ENCODE data around the gene U2AF2.
A peak's percentile ranks its signal among the peaks of the same experiment; 100 is the strongest.

Gene U2AF2

DNA sequence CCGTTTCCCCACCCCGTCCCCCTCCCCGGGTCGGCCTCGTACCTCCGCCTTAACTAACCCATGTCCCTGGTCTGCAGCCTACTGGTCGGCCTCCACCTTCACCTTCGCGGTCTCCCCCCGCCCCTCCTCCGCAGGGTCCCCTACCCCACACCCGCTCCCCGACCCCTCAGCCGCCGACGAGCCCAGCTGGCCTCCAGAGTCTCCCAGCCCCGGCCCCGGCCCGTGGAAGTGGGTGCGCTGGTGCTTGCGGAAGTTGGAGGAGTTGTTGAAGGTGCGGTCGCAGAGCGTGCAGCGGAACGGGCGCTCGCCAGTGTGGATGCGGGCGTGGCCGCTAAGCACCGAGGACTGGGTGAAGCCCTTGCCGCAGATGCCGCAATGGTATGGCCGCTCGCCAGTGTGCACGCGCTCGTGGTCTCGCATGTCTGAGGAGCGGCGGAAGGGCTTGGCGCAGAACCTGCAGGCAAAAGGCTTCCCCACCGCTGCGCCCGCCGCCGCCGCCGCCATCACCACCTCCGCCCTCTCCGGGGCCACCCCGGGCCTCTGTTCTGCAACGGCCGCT lies 33.1 kb upstream of the U2AF2 start:
- no peak for DNase-seq (ENCODE audit: low read depth, low spot score)

GRCh38 chr19:55622242-55622969 lies 32.4 kb upstream of the U2AF2 start:
- no peak for DNase-seq (ENCODE audit: low read depth, low spot score)

GRCh38 chr19:55623130-55623529 lies 31.7 kb upstream of the U2AF2 start:
- DNase-seq (ENCODE audit: low read depth, low spot score), result no peak

GRCh38 chr19:55623561-55623960 lies 31.3 kb upstream of the U2AF2 start:
- no peak for DNase-seq (ENCODE audit: low read depth, low spot score)

- peak; percentile 83 for DNase-seq (ENCODE audit: low read depth, low spot score)
These were observed 30.5 kb upstream of the U2AF2 start, which contains the start of gene ZNF784 for GRCh38 chr19:55624109-55625003. Gene ZNF784 (minus strand): TSS chr19:55624566. CDS start chr19:55624561, 5 bp downstream.

GRCh38 chr19:55625004-55625326 lies 29.9 kb upstream of the U2AF2 start:
- no peak for DNase-seq (ENCODE audit: low read depth, low spot score)

- no peak for DNase-seq (ENCODE audit: low read depth, low spot score)
These were observed 28.5 kb upstream of the U2AF2 start for GRCh38 chr19:55626350-55626749.

- peak; percentile 84 for DNase-seq (ENCODE audit: low read depth, low spot score)
These were observed 22.4 kb upstream of the U2AF2 start for GRCh38 chr19:55632463-55632834.

- DNase-seq (ENCODE audit: low read depth, low spot score), result no peak
These were observed 21.0 kb upstream of the U2AF2 start for GRCh38 chr19:55633861-55634260.

DNA sequence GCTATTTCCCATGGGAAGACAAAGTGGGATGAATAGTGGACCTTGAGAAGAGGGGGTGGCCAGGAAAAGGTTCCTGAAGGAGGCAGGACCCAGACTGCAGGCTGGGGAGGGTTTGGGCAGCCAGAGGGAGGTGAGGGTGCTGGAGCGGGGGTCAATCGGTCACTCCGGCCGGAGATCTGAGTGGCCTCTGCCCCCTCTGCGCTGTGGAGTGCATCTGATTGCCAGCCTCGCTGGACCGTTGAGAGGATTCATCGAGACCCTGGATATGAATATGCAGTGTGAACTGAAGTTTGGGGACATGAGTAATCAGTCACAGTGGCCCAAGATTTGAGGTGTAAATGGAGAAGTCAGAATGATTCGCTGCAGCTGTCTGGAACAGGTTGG lies 19.5 kb upstream of the U2AF2 start:
- no peak for DNase-seq (ENCODE audit: low read depth, low spot score)

DNA sequence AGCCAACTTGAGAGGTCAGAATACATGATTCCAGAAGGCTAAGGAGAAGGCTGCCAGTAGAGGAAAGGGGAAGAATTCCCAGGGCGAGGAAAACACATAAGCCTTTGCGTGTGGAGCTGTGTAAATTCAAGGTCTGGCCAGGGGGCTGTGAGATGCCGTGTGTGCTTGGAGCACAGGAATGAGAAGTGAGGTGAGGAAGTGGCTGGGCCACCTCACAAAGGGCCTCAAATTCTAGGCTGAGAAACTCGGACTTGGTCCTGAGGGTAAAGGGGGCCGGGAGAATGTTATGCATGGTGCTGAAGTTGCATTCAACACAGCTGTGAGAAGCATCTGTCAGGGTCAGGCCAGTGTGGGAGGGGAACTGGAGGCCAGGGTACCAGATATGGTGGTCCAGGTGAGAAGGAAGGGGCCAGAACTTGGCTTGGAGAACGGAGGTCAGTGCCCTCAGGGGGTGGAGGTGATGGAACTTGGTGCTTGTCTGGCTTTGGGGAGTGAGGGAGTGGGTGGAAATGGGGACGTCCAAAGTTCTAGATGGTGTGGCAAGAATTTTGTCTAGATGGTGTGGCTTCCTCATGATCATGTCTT lies 18.9 kb upstream of the U2AF2 start:
- DNase-seq (ENCODE audit: low read depth, low spot score), result no peak

DNA sequence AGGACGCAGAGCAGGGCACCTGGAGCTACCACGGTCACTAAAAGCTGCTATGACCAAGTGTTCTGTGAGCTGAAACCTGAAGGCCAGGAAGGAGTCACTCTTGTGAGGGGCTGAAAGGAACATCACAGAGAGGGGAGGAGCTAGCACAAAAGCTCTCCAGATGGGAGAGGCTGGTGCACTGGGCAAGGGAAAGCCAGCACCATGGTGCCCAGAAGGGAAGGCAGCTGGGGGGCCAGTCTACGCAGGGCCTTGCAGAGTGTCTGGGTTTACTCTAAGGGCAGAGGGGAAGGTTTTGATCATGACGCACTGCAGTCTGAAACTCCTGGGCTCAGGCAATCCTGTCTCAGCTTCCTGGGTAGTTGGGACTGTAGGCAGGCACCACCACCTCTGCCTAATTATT lies 18.1 kb upstream of the U2AF2 start:
- DNase-seq (ENCODE audit: low read depth, low spot score), result no peak

GRCh38 chr19:55637534-55637933 lies 17.3 kb upstream of the U2AF2 start:
- no peak for DNase-seq (ENCODE audit: low read depth, low spot score)

DNA sequence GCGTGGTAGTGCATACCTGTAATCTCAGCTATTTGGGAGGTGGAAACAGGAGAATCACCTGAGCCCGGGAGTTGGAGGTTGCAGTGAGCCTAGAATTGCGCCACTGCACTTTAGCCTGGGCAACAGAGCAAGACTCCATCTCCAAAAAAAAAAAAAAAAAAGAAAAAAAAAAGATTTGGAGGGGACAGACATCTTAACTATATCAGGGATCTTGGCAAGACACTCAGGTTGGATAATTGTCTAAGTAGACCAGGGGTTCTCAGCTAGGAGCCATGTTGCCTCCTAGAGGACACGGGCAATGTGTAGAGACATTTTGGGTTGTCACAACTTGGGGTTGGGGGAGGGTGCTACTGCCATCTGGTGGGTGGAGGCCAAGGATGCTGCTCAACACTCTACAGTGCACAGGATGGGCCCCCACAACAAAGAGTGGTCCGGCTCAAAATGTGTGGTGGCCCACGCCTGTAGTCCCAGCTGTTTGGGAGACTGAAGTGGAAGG lies 15.9 kb upstream of the U2AF2 start:
- no peak for DNase-seq (ENCODE audit: low read depth, low spot score)

DNA sequence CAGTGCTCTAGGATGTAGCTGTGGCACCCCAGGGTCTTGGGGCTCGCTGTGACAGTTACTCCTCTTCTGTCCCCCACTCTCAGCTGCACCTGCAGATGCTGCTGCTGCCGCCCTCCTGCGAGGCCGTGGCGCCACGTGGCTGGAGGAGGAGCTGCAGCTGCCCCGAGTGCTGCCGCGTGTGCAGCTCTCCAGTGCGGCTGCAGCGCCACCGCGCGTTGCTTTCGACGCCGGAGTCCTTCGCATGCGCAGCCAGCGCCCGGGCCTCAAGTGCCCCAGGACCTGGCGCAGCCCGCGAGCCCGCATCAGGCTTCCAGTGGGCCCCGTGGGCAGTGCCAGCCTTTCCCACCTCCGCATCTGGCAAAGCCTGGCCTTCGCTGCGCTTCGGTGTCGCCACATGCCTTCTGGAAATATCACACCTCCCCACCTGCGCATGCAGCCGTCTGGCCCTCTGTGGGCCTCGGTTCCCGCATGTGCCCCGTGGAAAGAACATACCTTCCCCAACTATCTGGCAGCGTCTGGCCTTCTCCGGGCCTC lies 14.7 kb upstream of the U2AF2 start:
- DNase-seq (ENCODE audit: low read depth, low spot score), result no peak

DNA sequence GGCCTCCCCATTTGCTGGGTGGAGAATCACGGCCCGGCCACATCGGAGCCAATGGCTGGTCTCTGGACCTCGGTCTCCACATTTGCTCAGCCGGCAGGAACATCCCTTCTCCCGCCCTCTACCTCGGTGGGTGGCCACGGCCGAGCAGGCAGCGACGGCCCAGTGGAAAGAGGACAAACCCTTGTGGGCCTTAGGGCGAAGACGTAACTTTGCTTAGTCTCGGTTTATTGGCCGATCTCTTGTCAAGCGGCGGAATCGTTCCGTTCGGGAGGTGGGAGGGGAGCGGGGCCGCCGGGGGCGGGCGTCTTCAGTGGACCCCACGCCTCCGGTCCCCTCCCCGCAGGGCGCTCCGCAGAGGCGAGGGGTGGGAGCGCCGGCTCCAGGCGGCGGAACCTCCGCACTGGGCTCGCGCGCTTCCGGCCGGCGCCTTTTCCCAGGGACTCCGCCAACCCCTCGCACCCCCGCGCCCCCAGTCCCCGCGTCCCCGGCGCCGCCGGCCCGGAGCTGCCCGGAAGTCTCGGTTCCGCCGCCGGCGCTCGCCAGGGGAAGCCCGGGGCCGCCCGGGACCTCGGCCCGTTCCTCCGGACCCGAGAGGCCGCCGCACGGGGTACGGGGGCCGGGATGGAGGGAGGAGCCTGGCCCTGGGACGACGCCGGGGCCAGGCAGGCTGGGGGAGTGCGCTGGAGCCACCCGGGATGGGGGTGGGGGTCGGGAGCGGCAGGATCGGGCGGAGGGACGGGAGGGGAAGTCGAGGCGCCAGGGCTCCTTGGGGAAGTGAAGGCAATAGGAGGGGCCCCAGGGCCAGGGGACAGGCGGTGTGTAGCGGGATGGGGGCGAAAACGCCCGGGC lies 14.0 kb upstream of the U2AF2 start, which contains the start of gene ZNF580:
Gene ZNF580 (plus strand): TSS at position 426 of the 849 bp plus-strand sequence. CDS start 1,507 bp downstream, outside the sequence.
- DNase-seq (ENCODE audit: low read depth, low spot score), result no peak

GRCh38 chr19:55641426-55642152 lies 13.2 kb upstream of the U2AF2 start:
- no peak for DNase-seq (ENCODE audit: low read depth, low spot score)

- DNase-seq (ENCODE audit: low read depth, low spot score), result no peak
These were observed 12.5 kb upstream of the U2AF2 start for GRCh38 chr19:55642153-55643002.

Measured in activated CD4-positive, CD25-positive, alpha-beta regulatory T cell treated with anti-CD3 and anti-CD28 coated beads, Interleukin-2, amount 50 U/mL, for 16 hours (primary cell).